Testis (tissue), 2 donors: ENCODE measurements around the gene POU3F1.

ENCODE experiments used
- CTCF ChIP-seq, 3 experiments: fragments of 450-650 bp in 2 of 3; fragments of 200-600 bp in 1 of 3; sonication (generic) in 1 of 3; IDR thresholded peaks; one replicate each; pipeline ENCODE4 v1.5.1; 2016 to 2019; ENCODE audit warnings: antibody characterized with exemption in 3 of 3, mild to moderate bottlenecking in 2 of 3, moderate library complexity in 1 of 3
- POLR2A ChIP-seq: fragments of 450-650 bp; IDR thresholded peaks from one replicate; pipeline ENCODE4 v1.6.1; 2017; ENCODE audit warnings: antibody characterized with exemption, mild to moderate bottlenecking, moderate library complexity

GRCh38 chr1:37994886-37995566, 51.6 kb downstream of the POU3F1 start:
- TF ChIP-seq POLR2A (no peak), CTCF (IDR thresholded peaks at IDR 0.05) (no peak)
